PC-9 (cell line): Measurements from ENCODE around the gene CDC27.

Experiments used
- CTCF ChIP-seq: fragments of 200-600 bp; sonication (generic); conservative IDR thresholded peaks from 2 replicates; pipeline ENCODE4 v1.6.1; 2017; ENCODE audit warnings: mixed run types, antibody characterized with exemption, mild to moderate bottlenecking, moderate library complexity
- EZH2 ChIP-seq: fragments of 200-600 bp; sonication (generic); IDR thresholded peaks from 2 replicates; pipeline ENCODE4 v1.8.0; 2017; ENCODE audit warnings: antibody characterized with exemption, low read depth

- TF ChIP-seq CTCF, result no peak
- TF ChIP-seq EZH2, result no peak
Observed at GRCh38 chr17:47220531-47220999, 31.5 kb upstream of the CDC27 start.
